Cardiac septum (tissue), 1 donor: ENCODE measurements around the gene ELFN1. TPM values are rescaled to one million over a fixed set of nuclear protein-coding genes. Genes with fewer than 3 reads are reported as not detected.
A peak's percentile ranks its signal among the peaks of the same experiment; 100 is the strongest.
"Not testable (repeated sequence)": the region's sequence is repeated elsewhere in the genome, so short reads cannot be mapped to it uniquely, and the experiment has no call there.

Experiments used
- DNase-seq: peaks from one replicate; pipeline ENCODE4 v3.0.0-alpha.2; 2020; ENCODE audit warnings: low spot score
- intact Hi-C: fragments of 100-400 bp; cut with DNase I; formaldehyde crosslinking; loops from one replicate; pipeline ENCODE4 v1.14.0; 2022
- total RNA-seq: library from RNA; stranded (reverse); fragmentation: NEBNext Ultra II Directional; extraction: Animal tissue kit (Norgen Biotek cat#: 25700); gene quantifications from one replicate; pipeline ENCODE4 v1.2.1, GENCODE V29; 2021
- donor health status: DM: no; HTN: no; CAD: no.

The ELFN1 gene
- total RNA-seq, 1 donor from 2014 or later, result 7.4 TPM

GRCh38 chr7:1716263-1717094, 46.4 kb downstream of the ELFN1 start:
- no peak for DNase-seq
- intact Hi-C loops, result no loop called here

- intact Hi-C loops, result no loop called here
- DNase-seq, result no peak
These were observed 47.0 kb downstream of the ELFN1 start for GRCh38 chr7:1717095-1717483.

- intact Hi-C loops, result no loop called here
- DNase-seq, result no peak
These were observed 48.0 kb downstream of the ELFN1 start for GRCh38 chr7:1717903-1718676.

GRCh38 chr7:1718850-1719249, 48.8 kb downstream of the ELFN1 start:
- DNase-seq, intact Hi-C loops: not testable (repeated sequence)

- intact Hi-C loops, DNase-seq: not testable (repeated sequence)
These were observed 49.2 kb downstream of the ELFN1 start for GRCh38 chr7:1719256-1719655.

- intact Hi-C loops, result no loop called here
- no peak for DNase-seq
These were observed 49.8 kb downstream of the ELFN1 start for GRCh38 chr7:1719913-1720312.

GRCh38 chr7:1720326-1720725, 50.2 kb downstream of the ELFN1 start:
- intact Hi-C loops, result no loop called here
- DNase-seq, result no peak

- DNase-seq, result no peak
- intact Hi-C loops, result no loop called here
These were observed 51.1 kb downstream of the ELFN1 start for GRCh38 chr7:1721047-1721690.

GRCh38 chr7:1723254-1723653, 53.2 kb downstream of the ELFN1 start:
- intact Hi-C loops, result no loop called here
- no peak for DNase-seq

- no peak for DNase-seq
- intact Hi-C loops, result no loop called here
These were observed 54.2 kb downstream of the ELFN1 start for GRCh38 chr7:1724118-1724910.

- peak; percentile 90 for DNase-seq
- intact Hi-C loops, result loop anchor here (5.0 kb wide), 1 partner anchor 78 kb away; no protein-coding TSS in a partner anchor
These were observed 55.2 kb downstream of the ELFN1 start for GRCh38 chr7:1725199-1725690.

- DNase-seq, result no peak
- intact Hi-C loops, result loop anchor here (5.0 kb wide), 1 partner anchor 79 kb away; no protein-coding TSS in a partner anchor
These were observed 55.9 kb downstream of the ELFN1 start for GRCh38 chr7:1725766-1726630.

- intact Hi-C loops, result loop anchor here (5.0 kb wide), 1 partner anchor 80 kb away; no protein-coding TSS in a partner anchor
- DNase-seq, result no peak
These were observed 57.0 kb downstream of the ELFN1 start for GRCh38 chr7:1727079-1727478.

- intact Hi-C loops, result loop anchor here (5.0 kb wide), 1 partner anchor 81 kb away; no protein-coding TSS in a partner anchor
- DNase-seq, result no peak
These were observed 57.9 kb downstream of the ELFN1 start for GRCh38 chr7:1727812-1728570.

- intact Hi-C loops, result loop anchor here (5.0 kb wide), 1 partner anchor 82 kb away; no protein-coding TSS in a partner anchor
- no peak for DNase-seq
These were observed 59.1 kb downstream of the ELFN1 start for GRCh38 chr7:1729183-1729582.

GRCh38 chr7:1729773-1730172, 59.7 kb downstream of the ELFN1 start:
- intact Hi-C loops, result loop anchor here (5.0 kb wide), 1 partner anchor 82 kb away; no protein-coding TSS in a partner anchor
- no peak for DNase-seq

- DNase-seq, result no peak
- intact Hi-C loops, result no loop called here
These were observed 62.0 kb downstream of the ELFN1 start for GRCh38 chr7:1732072-1732471.
